ENCODE results near the gene RETSAT.

Gene RETSAT

DNA sequence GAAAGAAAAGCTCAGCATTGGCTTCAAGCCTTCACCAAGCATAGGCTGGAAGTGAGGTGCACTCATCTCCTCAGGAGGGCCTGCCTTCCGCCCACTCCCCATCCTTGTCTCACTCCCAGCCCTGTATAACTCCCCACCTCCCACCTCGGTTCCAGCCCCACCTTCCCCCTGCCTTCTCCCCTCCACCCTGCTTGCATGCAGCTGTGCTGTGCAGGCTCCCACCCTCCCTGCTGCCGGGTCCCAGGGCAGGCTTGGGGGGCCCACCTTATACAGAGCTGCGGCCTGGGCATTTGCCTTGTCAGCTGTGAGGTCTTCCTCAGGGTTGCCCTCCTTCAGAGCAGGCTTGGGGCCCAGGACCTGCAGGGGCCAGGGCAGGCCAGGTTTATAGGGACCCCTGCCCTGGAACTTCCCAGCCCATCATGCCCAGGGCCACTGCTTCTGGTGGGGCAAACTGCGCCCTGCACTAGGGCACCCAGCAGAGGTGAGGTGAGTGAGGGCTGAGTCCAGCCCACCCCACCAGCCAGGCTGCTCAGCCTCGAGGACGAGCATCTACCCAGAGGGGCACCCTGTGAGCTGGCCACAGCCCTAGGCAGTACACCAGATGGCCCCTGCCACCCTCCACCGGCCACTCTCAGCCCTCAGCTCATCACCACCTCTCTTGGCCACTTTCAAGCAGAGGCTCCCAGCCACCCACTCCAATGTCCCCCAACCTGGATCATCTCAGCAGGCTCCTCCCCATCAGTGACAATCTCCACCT is 44.3 kb upstream of the RETSAT start:
- Histone ChIP-seq H3K27me3 (ENCODE audit: insufficient read depth, poor library complexity, severe bottlenecking) (no peaks in the 10 kb centered on the region), H3K4me3 (replicated peaks; ENCODE audit: insufficient read depth, low read length) (no peak overlapping the region), H3K27ac (replicated peaks) (no peak overlapping the region)
- TF ChIP-seq, protein P1, sequence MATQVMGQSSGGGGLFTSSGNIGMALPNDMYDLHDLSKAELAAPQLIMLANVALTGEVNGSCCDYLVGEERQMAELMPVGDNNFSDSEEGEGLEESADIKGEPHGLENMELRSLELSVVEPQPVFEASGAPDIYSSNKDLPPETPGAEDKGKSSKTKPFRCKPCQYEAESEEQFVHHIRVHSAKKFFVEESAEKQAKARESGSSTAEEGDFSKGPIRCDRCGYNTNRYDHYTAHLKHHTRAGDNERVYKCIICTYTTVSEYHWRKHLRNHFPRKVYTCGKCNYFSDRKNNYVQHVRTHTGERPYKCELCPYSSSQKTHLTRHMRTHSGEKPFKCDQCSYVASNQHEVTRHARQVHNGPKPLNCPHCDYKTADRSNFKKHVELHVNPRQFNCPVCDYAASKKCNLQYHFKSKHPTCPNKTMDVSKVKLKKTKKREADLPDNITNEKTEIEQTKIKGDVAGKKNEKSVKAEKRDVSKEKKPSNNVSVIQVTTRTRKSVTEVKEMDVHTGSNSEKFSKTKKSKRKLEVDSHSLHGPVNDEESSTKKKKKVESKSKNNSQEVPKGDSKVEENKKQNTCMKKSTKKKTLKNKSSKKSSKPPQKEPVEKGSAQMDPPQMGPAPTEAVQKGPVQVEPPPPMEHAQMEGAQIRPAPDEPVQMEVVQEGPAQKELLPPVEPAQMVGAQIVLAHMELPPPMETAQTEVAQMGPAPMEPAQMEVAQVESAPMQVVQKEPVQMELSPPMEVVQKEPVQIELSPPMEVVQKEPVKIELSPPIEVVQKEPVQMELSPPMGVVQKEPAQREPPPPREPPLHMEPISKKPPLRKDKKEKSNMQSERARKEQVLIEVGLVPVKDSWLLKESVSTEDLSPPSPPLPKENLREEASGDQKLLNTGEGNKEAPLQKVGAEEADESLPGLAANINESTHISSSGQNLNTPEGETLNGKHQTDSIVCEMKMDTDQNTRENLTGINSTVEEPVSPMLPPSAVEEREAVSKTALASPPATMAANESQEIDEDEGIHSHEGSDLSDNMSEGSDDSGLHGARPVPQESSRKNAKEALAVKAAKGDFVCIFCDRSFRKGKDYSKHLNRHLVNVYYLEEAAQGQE (IDR thresholded peaks at IDR 0.05; ENCODE audit: insufficient replicate concordance, low read depth) = no peak
- TF ChIP-seq POLR2AphosphoS5 (IDR thresholded peaks at IDR 0.05; ENCODE audit: low read depth) = no peak
- no peak for TF ChIP-seq GABPA (IDR thresholded peaks at IDR 0.05; ENCODE audit: low read depth)
- TF ChIP-seq SPI1 (IDR thresholded peaks at IDR 0.05; ENCODE audit: borderline replicate concordance, low read depth) = no peak
- TF ChIP-seq, protein P2, sequence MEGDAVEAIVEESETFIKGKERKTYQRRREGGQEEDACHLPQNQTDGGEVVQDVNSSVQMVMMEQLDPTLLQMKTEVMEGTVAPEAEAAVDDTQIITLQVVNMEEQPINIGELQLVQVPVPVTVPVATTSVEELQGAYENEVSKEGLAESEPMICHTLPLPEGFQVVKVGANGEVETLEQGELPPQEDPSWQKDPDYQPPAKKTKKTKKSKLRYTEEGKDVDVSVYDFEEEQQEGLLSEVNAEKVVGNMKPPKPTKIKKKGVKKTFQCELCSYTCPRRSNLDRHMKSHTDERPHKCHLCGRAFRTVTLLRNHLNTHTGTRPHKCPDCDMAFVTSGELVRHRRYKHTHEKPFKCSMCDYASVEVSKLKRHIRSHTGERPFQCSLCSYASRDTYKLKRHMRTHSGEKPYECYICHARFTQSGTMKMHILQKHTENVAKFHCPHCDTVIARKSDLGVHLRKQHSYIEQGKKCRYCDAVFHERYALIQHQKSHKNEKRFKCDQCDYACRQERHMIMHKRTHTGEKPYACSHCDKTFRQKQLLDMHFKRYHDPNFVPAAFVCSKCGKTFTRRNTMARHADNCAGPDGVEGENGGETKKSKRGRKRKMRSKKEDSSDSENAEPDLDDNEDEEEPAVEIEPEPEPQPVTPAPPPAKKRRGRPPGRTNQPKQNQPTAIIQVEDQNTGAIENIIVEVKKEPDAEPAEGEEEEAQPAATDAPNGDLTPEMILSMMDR (IDR thresholded peaks at IDR 0.05; ENCODE audit: insufficient read depth, low read length) = no peak
- DNase-seq (ENCODE audit: low read depth in 1 of 2, low spot score in 1 of 2) = no peak

DNA sequence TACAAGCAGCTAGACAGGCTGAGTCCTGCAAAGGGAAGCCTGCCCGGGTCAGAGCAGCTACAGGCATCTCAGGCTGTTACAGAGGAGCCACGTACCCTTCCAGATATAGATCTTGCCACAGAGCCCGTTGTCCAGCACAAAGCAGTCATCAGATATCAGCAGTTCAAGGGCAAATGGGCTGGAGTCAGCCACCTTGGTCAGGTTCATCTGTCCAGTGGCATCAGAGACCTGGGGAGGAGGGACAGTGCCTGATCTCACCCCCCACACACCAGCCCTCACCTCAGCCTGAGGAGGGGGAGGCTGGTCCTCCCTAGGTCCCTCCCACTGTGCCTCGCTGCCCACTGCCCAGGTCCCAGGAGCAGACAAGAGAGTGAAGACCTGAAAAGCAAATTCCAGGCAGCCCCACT is 43.6 kb upstream of the RETSAT start:
- Histone ChIP-seq H3K4me3 (replicated peaks; ENCODE audit: insufficient read depth, low read length) (no peak overlapping the region), H3K27ac (replicated peaks) (no peak overlapping the region), H3K27me3 (ENCODE audit: insufficient read depth, poor library complexity, severe bottlenecking) (no peaks in the 10 kb centered on the region)
- TF ChIP-seq GABPA (IDR thresholded peaks at IDR 0.05; ENCODE audit: low read depth) (no peak), POLR2AphosphoS5 (IDR thresholded peaks at IDR 0.05; ENCODE audit: low read depth) (no peak), SPI1 (IDR thresholded peaks at IDR 0.05; ENCODE audit: borderline replicate concordance, low read depth) (no peak)
- TF ChIP-seq, protein P1 (IDR thresholded peaks at IDR 0.05; ENCODE audit: insufficient replicate concordance, low read depth) = no peak
- TF ChIP-seq, protein P2 (IDR thresholded peaks at IDR 0.05; ENCODE audit: insufficient read depth, low read length) = no peak
- no peak for DNase-seq (ENCODE audit: low read depth in 1 of 2, low spot score in 1 of 2)

DNA sequence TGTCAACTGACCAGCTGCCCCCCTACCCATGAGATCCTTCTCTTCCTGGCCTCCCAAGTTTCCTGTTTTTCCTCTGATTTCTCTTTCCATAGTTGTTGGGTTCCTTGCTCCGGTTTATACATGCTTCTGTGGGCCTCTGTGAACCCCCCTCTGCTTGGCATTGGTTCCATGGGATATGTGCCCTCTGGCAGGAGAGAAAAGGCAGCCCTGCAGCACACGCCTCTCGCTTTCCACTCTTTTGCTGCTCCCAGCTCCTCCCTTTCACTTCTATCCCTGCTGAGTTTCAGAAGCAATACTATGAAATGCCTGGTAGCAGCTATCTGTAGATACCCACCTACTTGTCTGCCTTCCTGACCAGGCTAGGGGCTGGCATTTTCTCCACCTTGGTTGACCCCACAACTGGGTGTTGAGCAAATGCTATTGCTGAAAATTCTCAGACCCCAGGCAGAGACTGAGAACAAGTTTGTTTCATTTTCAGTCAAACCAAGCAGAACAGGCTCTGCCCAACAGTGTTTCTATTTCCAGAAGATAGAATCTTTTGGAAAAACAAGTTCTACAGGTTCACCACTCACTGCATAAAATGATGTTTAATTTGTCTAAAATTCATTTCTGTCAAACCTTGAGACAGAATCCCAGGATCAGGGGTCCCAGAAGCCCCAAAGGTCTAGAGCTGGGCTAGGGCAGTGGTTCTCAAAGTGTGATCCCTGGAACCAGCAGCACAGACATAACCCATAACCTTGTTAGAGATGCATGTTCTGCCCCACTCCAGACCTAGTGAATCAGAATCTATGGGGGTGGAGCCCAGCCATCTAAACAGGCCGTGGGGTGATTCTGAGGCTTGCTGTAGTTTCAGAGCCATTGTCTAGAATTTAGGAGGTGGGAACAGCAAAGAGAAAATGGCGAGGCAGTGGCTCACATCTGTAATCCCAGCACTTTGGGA is 42.5 kb upstream of the RETSAT start:
- TF ChIP-seq, protein P2 (IDR thresholded peaks at IDR 0.05; ENCODE audit: insufficient read depth, low read length) = no peak
- no peak for TF ChIP-seq POLR2AphosphoS5 (IDR thresholded peaks at IDR 0.05; ENCODE audit: low read depth)
- TF ChIP-seq, protein P1 (IDR thresholded peaks at IDR 0.05; ENCODE audit: insufficient replicate concordance, low read depth) = no peak
- no peak for TF ChIP-seq SPI1 (IDR thresholded peaks at IDR 0.05; ENCODE audit: borderline replicate concordance, low read depth)
- no peak for TF ChIP-seq GABPA (IDR thresholded peaks at IDR 0.05; ENCODE audit: low read depth)
- H3K4me3 ChIP-seq (replicated peaks; ENCODE audit: insufficient read depth, low read length) = no peak overlapping the region
- H3K27ac ChIP-seq (replicated peaks) = no peak overlapping the region
- no peak for DNase-seq (ENCODE audit: low read depth in 1 of 2, low spot score in 1 of 2)
- no peaks in the 10 kb centered on the region for H3K27me3 ChIP-seq (ENCODE audit: insufficient read depth, poor library complexity, severe bottlenecking)

Measured in HL-60 (cell line).